Upper lobe of left lung (tissue), 6 donors: Measurements from ENCODE around the gene SLC19A3. TPM values are rescaled to one million over a fixed set of nuclear protein-coding genes. Genes with fewer than 3 reads are reported as not detected.

ENCODE experiments used
- ATAC-seq, 2 donors: fragments of 200-7000 bp; cut with Tn5 transposase; one replicate each; pipeline ENCODE4 v1.9.1; 2022; ENCODE audit warnings: mild to moderate bottlenecking in 2 of 2, moderate library complexity in 2 of 2; ENCODE audit not compliant: low FRiP score in 2 of 2
- DNase-seq, 2 donors: peaks; one replicate each; pipeline ENCODE4 v3.0.0-alpha.2; 2019 to 2020
- H3K27ac ChIP-seq, 4 donors: fragments of 200-600 bp; sonication (generic); one replicate each; pipeline ENCODE4 v1.5.1; 2016 to 2019
- H3K27me3 ChIP-seq, 4 donors: fragments of 200-600 bp; sonication (generic); one replicate each; pipeline ENCODE4 v1.5.1; 2017 to 2019
- H3K36me3 ChIP-seq, 4 donors: fragments of 200-600 bp; sonication (generic); one replicate each; pipeline ENCODE4 v1.5.1; 2016 to 2019
- H3K4me1 ChIP-seq, 4 donors: fragments of 200-600 bp; sonication (generic); one replicate each; pipeline ENCODE4 v1.5.1; 2018 to 2019
- H3K4me3 ChIP-seq, 4 donors: fragments of 200-600 bp; sonication (generic); one replicate each; pipeline ENCODE4 v1.5.1; 2017 to 2019; ENCODE audit warnings: mild to moderate bottlenecking in 2 of 4, moderate library complexity in 1 of 4
- H3K9me3 ChIP-seq, 4 donors: fragments of 200-600 bp; sonication (generic); one replicate each; pipeline ENCODE4 v1.5.1; 2018 to 2019
- EP300 ChIP-seq, 4 donors: sonication (generic); formaldehyde crosslinking; IDR thresholded peaks; one replicate each; pipeline ENCODE4 v1.5.1; 2017; ENCODE audit warnings: antibody characterized with exemption in 4 of 4, control low read depth in 2 of 4
- POLR2A ChIP-seq, 4 donors: fragments of 450-650 bp; IDR thresholded peaks; one replicate each; pipeline ENCODE4 v1.5.1; 2016 to 2017; ENCODE audit warnings: antibody characterized with exemption in 4 of 4, mild to moderate bottlenecking in 2 of 4
- POLR2AphosphoS5 ChIP-seq, 2 donors: sonication (generic); formaldehyde crosslinking; IDR thresholded peaks; one replicate each; pipeline ENCODE4 v1.5.1; 2017; ENCODE audit warnings: antibody characterized with exemption in 2 of 2
- WGBS, 2 donors: methylation state at CpG; one replicate each; pipeline ENCODE4 v1.1.5; 2017 to 2018; 5-methylcytosine and 5-hydroxymethylcytosine counted together
- total RNA-seq, 6 donors: library from RNA; depleted of rRNA in 4 of 6; stranded (reverse); fragments of >200 nt in 4 of 6; gene quantifications; one replicate each; pipeline versions ENCODE4 v1.1.0 to v1.2.1, GENCODE V29; 2016 to 2021
- TF ChIP-seq, protein P1 (sequence below), 6 experiments: fragments of 450-650 bp in 4 of 6; fragments of 200-600 bp in 2 of 6; sonication (generic) in 2 of 6; IDR thresholded peaks; one replicate each; pipeline ENCODE4 v1.5.1; 2016 to 2019; ENCODE audit warnings: antibody characterized with exemption in 6 of 6
- donor health status: DM: no; HTN: no; CAD: no; lungs with moderate emphysema.
- donor health status: DM: no; HTN: yes; CAD: no; lungs with severe emphysema.

SLC19A3 gene
- total RNA-seq = 10 to 100 TPM; 12.6 to 53.4 (median 32.1) TPM

GRCh38 chr2:227717687-227718567, at the start of gene SLC19A3:
Gene SLC19A3 (minus strand): TSS chr2:227718028. CDS start chr2:227702318, 15,710 bp downstream.
- H3K27me3 ChIP-seq = peaks cover 0 to 4% (median 0%) of the 10 kb centered on the region in 4 donors
- no peaks in the 10 kb centered on the region for H3K36me3 ChIP-seq
- WGBS, 2 donors = 6 to 12% methylated on average over 20 to 35 of the region's 35 CpGs
- ATAC-seq = peak; percentile 93 to 95
- DNase-seq = peak; percentile 91 to 97
- no peaks in the 10 kb centered on the region for H3K9me3 ChIP-seq
- H3K27ac ChIP-seq = peak within 1 kb of the TSS; percentile 42 to 78 (median 68)
- H3K4me1 ChIP-seq = peaks cover 0 to 14% (median 2%) of the 10 kb centered on the region in 4 donors
- H3K4me3 ChIP-seq = peak within 1 kb of the TSS; percentile 16 to 57 (median 52)
- TF ChIP-seq, protein P1, sequence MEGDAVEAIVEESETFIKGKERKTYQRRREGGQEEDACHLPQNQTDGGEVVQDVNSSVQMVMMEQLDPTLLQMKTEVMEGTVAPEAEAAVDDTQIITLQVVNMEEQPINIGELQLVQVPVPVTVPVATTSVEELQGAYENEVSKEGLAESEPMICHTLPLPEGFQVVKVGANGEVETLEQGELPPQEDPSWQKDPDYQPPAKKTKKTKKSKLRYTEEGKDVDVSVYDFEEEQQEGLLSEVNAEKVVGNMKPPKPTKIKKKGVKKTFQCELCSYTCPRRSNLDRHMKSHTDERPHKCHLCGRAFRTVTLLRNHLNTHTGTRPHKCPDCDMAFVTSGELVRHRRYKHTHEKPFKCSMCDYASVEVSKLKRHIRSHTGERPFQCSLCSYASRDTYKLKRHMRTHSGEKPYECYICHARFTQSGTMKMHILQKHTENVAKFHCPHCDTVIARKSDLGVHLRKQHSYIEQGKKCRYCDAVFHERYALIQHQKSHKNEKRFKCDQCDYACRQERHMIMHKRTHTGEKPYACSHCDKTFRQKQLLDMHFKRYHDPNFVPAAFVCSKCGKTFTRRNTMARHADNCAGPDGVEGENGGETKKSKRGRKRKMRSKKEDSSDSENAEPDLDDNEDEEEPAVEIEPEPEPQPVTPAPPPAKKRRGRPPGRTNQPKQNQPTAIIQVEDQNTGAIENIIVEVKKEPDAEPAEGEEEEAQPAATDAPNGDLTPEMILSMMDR (IDR thresholded peaks at IDR 0.05) = no peak
- TF ChIP-seq POLR2A (IDR thresholded peaks at IDR 0.05) = peak in 2 of 4 donors; percentile 11 to 62
- TF ChIP-seq EP300 (IDR thresholded peaks at IDR 0.05) = no peak
- TF ChIP-seq POLR2AphosphoS5 (IDR thresholded peaks at IDR 0.05) = peak in 1 of 2 donors; percentile 55

GRCh38 chr2:227766373-227766883, 48.6 kb upstream of the SLC19A3 start:
- H3K36me3 ChIP-seq = no peaks in the 10 kb centered on the region
- WGBS, 2 donors = 21 to 25% methylated on average over 11 of the region's 11 CpGs
- peak; percentile 52 to 84 for DNase-seq

DNA sequence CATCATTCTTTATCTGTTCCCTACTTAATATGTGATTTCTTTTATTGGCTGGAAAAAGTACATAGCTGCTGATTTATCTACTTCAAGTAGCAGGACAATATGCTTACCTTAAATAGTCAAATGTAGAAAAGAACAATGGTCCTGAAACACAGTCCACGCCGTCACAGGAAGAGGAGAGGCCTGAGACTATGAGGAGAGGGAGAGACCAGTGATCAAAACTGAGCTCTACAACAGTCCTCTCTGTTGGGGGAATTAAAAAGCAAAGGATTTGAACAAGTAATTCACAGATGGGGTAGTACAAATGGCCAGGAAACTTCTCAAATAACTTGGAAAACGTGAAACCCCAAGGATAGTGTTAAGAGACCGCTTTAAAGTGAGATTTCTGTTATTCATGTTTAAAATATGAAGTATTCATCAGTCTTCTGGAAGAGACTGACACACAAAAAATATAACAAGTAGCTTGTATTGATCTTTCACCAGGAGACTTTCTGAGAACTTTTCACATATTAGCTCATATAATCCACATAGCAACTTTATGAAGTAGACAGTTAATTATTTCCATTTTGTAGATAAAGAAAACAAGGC, 48.1 kb upstream of the SLC19A3 start:
- ATAC-seq (peak in 1 of 2 donors; percentile 37), DNase-seq (no peak)
- Histone ChIP-seq H3K9me3 (no peaks in the 10 kb centered on the region), H3K4me3 (no peak overlapping the region), H3K4me1 (peaks cover 0 to 17% (median 8%) of the 10 kb centered on the region in 4 donors), H3K27ac (peak overlapping the region in 1 of 4 donors; percentile 12), H3K27me3 (no peaks in the 10 kb centered on the region), H3K36me3 (no peaks in the 10 kb centered on the region)
- 52 to 61% methylated on average over 4 of the region's 4 CpGs for WGBS, 2 donors
- TF ChIP-seq EP300 (IDR thresholded peaks at IDR 0.05) (no peak), POLR2A (IDR thresholded peaks at IDR 0.05) (no peak), POLR2AphosphoS5 (IDR thresholded peaks at IDR 0.05) (no peak)
- TF ChIP-seq, protein P1 (IDR thresholded peaks at IDR 0.05) = no peak

More at GRCh38 chr2:227766373-227766883, 48.6 kb upstream of the SLC19A3 start:
- ATAC-seq = peak; percentile 91 to 97
- no peak overlapping the region for H3K4me3 ChIP-seq
- no peak for TF ChIP-seq EP300 (IDR thresholded peaks at IDR 0.05)
- TF ChIP-seq, protein P1 (IDR thresholded peaks at IDR 0.05) = peak; percentile 80 to 91 (median 83)
- H3K4me1 ChIP-seq = peaks cover 0 to 17% (median 7%) of the 10 kb centered on the region in 4 donors
- no peak overlapping the region for H3K27ac ChIP-seq
- no peaks in the 10 kb centered on the region for H3K9me3 ChIP-seq
- no peaks in the 10 kb centered on the region for H3K27me3 ChIP-seq

DNA sequence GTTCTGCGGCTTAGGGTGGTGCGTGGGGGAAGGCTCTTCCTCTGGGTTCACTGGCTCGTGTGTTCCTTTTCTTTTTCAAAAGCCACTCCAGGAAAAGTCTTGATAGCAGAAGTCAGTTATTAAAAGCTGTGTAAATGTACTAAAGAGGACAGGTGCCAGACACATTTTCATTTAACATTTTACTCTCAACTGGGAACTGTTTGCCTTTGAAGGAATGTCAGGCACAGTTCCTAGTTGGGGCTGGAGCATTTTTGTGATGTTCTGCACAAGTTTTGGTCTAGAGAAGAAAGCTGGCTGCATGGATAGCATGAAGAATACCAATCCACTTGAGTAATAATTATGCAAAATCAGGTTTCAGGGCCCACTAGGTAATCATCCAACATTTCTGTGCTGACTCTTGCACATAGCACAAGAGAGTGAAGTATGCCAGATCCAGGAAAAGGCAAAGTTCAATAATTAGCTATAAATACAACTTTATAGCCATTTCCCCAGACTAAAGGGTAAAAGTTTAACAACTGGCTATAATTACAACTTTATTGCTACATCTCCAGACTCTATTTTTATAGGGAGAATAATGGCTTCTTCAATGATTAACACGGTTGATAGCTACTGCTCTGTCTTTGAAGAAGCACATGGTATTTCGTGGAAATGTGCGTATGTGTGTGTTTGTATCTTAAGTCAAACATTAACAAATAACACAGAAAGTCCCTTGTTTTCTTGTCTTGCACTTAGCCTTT, 44.1 kb upstream of the SLC19A3 start:
- H3K4me3 ChIP-seq = no peak overlapping the region
- no peaks in the 10 kb centered on the region for H3K9me3 ChIP-seq
- TF ChIP-seq POLR2AphosphoS5 (IDR thresholded peaks at IDR 0.05) = no peak
- no peak for TF ChIP-seq EP300 (IDR thresholded peaks at IDR 0.05)
- no peak for TF ChIP-seq POLR2A (IDR thresholded peaks at IDR 0.05)
- TF ChIP-seq, protein P1 (IDR thresholded peaks at IDR 0.05) = no peak
- H3K4me1 ChIP-seq = peaks cover 0 to 17% (median 8%) of the 10 kb centered on the region in 4 donors
- no peak for ATAC-seq
- DNase-seq = no peak
- no peaks in the 10 kb centered on the region for H3K27me3 ChIP-seq
- no peak overlapping the region for H3K27ac ChIP-seq
- WGBS, 2 donors = 62 to 65% methylated on average over 6 of the region's 6 CpGs
- no peaks in the 10 kb centered on the region for H3K36me3 ChIP-seq
